ENCODE results near the gene B4GALT6. TPM values are rescaled to one million over a fixed set of nuclear protein-coding genes. Genes with fewer than 3 reads are reported as not detected.

The B4GALT6 gene
- total and polyA plus RNA-seq, 2 of the 8 experiments (the other 6 are each of a cell fraction or from before 2014, with no cell fraction given): 6.3 to 41.5 TPM

DNA sequence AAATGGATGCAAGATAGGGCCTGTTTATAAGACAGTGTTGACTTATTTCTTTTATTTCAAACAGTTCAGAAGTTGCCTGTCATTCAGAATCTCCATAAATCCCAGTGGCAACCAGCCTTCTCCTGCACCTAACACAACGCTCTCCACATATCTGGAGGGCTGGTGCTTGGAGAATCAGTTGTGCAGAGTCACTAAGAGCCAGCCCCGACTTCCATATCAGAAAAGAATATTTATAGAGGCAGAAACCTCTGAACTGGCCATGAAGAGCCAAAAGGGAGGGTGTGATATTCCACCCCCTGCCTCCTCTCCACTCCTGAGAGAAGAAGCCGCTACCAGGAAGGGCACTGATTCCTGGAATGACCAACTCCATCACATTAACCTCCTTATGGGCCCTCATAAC, 34.0 kb upstream of the B4GALT6 start (continued):
- TF ChIP-seq SUZ12 (IDR thresholded peaks at IDR 0.05; ENCODE audit: low read length): no peak
- no peak for TF ChIP-seq BCL11A (IDR thresholded peaks at IDR 0.05; ENCODE audit: low read depth in 2 of 2, low read length in 2 of 2)

Measured in H1 (cell line).